ENCODE data around the gene ALG9.

DNA sequence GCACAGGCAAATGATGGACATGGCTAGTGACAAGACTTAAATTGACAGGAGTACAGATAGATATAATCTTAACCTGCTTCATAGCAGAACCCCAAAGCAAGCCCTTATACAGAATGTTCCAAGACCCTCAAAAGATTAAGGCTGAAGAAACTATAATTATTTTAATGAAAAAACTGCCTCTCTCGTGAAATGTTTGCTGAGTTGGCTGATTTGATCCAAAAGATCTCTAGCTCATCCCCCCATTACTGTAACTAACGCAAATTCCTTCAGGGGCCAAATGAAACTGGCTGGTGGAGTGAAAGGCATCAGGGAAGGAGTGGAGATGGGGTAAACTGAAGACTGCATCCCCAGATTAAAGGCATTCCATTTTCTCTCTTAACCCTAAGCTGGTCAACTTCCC lies 19.3 kb downstream of the ALG9 start:
- TF ChIP-seq, protein P1, sequence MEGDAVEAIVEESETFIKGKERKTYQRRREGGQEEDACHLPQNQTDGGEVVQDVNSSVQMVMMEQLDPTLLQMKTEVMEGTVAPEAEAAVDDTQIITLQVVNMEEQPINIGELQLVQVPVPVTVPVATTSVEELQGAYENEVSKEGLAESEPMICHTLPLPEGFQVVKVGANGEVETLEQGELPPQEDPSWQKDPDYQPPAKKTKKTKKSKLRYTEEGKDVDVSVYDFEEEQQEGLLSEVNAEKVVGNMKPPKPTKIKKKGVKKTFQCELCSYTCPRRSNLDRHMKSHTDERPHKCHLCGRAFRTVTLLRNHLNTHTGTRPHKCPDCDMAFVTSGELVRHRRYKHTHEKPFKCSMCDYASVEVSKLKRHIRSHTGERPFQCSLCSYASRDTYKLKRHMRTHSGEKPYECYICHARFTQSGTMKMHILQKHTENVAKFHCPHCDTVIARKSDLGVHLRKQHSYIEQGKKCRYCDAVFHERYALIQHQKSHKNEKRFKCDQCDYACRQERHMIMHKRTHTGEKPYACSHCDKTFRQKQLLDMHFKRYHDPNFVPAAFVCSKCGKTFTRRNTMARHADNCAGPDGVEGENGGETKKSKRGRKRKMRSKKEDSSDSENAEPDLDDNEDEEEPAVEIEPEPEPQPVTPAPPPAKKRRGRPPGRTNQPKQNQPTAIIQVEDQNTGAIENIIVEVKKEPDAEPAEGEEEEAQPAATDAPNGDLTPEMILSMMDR (IDR thresholded peaks at IDR 0.05; ENCODE audit: insufficient read depth, low read depth, low read length) = no peak
- TF ChIP-seq EZH2 (IDR thresholded peaks at IDR 0.05; ENCODE audit: insufficient read depth, low read length) = no peak
